Measurements from ENCODE around the gene INTS6.

The INTS6 gene

DNA sequence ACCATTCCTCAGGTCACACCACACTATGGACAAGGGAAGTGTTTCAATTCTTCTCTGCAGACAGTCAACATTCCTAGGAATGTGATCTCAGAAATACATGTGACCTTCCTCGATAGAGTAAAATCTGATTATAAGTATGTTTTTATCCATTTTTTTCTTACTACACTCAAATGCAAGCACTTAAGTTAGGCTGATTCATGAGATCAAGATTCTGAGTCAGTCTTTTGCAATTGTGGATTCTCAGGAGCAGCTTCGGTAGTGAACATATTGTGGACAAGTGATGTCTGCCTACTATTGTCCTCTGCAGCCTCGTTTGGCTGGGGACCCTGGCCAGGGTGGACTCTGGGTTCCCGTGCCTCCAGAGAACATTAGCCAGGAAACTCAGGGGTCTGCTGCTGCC lies 110.1 kb downstream of the INTS6 start:
- H3K4me3 ChIP-seq (replicated peaks in 1 of 2; ENCODE audit: low read depth in 2 of 2, low read length in 2 of 2) = no peak overlapping the region
- TF ChIP-seq, protein P1, sequence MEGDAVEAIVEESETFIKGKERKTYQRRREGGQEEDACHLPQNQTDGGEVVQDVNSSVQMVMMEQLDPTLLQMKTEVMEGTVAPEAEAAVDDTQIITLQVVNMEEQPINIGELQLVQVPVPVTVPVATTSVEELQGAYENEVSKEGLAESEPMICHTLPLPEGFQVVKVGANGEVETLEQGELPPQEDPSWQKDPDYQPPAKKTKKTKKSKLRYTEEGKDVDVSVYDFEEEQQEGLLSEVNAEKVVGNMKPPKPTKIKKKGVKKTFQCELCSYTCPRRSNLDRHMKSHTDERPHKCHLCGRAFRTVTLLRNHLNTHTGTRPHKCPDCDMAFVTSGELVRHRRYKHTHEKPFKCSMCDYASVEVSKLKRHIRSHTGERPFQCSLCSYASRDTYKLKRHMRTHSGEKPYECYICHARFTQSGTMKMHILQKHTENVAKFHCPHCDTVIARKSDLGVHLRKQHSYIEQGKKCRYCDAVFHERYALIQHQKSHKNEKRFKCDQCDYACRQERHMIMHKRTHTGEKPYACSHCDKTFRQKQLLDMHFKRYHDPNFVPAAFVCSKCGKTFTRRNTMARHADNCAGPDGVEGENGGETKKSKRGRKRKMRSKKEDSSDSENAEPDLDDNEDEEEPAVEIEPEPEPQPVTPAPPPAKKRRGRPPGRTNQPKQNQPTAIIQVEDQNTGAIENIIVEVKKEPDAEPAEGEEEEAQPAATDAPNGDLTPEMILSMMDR (IDR thresholded peaks at IDR 0.05; ENCODE audit: low read depth, low read length) = no peak
- peak; percentile 41 to 82 for DNase-seq (ENCODE audit: low read depth in 2 of 2)

DNA sequence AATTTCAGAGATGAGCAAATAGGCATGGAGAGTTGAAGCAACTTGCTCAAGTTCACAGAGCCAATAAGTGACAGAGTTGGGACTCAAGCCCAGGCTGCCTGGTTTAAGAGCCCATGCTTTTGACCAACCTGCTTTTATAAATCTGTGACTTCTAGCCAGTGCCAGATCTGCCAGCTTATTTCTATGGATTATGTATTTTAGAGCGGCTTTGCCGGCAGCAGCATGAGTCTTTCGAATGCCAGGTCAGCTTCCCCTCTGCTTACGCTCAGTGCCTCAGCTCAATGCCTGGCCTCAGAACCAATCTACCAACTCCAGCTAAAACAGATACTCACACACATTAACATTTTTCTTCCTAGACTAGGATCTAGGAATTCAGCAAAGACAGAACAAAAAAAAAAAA lies 111.0 kb downstream of the INTS6 start:
- no peak for DNase-seq (ENCODE audit: low read depth in 2 of 2)
- no peak overlapping the region for H3K4me3 ChIP-seq (replicated peaks in 1 of 2; ENCODE audit: low read depth in 2 of 2, low read length in 2 of 2)
- TF ChIP-seq, protein P1 (IDR thresholded peaks at IDR 0.05; ENCODE audit: low read depth, low read length) = no peak

DNA sequence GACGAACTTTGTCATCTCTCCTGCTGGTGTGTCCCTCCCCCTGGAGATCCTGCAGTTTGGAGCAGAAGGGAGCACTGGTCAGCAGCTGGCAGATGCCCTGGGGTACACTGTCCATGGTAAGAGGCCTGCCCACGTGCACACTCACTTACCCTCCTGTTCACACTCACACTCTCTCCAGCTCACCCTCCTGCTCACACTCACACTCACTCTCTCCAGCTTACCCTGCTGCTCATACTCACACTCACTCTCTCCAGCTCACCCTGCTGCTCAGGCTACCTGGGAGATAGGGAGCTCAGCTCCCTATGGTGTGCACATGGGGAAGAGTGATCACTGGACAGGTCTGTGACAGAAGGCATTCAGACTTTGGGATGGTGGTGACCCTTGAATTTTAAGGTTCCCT lies 111.6 kb downstream of the INTS6 start:
- no peak overlapping the region for H3K4me3 ChIP-seq (replicated peaks in 1 of 2; ENCODE audit: low read depth in 2 of 2, low read length in 2 of 2)
- TF ChIP-seq, protein P1 (IDR thresholded peaks at IDR 0.05; ENCODE audit: low read depth, low read length) = no peak
- no peak for DNase-seq (ENCODE audit: low read depth in 2 of 2)

DNA sequence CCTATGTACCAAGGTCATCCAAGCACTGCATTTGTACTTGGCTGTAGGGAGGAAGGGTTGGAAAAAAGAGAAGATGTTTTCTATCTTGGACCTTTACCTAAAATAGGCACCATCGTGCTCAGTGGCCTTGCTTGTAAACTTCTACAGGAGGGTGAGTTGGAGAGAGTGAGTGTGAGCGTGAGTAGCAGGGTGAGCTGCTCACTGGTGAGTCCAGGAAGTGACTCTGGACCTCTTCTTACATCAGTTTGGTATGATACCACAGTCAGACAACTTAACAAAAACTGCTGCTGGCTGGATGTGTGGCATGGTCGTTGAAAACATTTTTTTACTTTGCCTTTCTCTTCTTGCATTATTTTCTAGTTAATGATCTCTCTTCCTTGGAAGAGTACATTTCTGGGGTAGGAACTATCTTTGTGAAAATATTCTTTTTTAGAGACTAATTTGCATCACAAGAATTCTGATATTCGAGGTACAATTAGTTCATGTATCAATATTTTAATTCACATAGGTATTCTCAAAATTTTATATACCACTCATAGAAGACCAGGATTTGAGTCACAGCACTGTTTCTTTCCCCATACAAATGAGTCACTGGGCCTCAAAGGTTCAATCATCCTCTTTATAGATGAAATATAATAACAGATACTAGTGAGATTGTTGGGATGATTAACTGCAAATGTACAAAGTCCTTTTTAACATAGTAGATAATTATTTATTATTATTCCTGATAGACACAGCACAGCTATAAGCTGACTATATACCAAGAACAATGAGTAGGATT lies 112.7 kb downstream of the INTS6 start:
- TF ChIP-seq, protein P1 (IDR thresholded peaks at IDR 0.05; ENCODE audit: low read depth, low read length) = no peak
- peak in 1 of 2 donors; percentile 45 for DNase-seq (ENCODE audit: low read depth in 2 of 2)
- H3K4me3 ChIP-seq (replicated peaks in 1 of 2; ENCODE audit: low read depth in 2 of 2, low read length in 2 of 2) = no peak overlapping the region

DNA sequence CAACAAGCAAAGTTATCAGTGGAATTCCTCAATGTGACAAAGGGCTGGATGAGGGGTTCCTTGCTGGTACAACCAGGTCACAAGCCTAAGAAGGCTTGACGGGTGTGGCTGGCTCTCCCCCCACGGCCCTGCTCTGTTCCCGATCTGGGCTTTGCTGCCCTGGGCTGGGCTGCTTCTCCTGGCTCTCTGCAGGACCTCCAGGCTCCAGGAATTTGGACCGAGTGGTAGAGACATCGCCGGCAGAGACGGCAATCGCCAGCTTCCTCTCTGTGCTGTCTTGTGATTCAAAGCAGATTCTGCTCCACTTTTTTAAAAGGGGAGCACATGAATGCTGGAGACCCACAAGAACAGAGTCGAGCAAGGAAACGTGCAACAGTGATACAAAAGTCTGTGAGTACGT lies 113.5 kb downstream of the INTS6 start, which contains the start of gene SERPINE3:
TSS of gene SERPINE3 (plus strand) at position 338 of the 400 bp plus-strand sequence. CDS start 1,401 bp downstream, outside the sequence.
- TF ChIP-seq, protein P1 (IDR thresholded peaks at IDR 0.05; ENCODE audit: low read depth, low read length) = no peak
- no peak within 1 kb of the TSS for H3K4me3 ChIP-seq (replicated peaks in 1 of 2; ENCODE audit: low read depth in 2 of 2, low read length in 2 of 2)
- no peak for DNase-seq (ENCODE audit: low read depth in 2 of 2)

DNA sequence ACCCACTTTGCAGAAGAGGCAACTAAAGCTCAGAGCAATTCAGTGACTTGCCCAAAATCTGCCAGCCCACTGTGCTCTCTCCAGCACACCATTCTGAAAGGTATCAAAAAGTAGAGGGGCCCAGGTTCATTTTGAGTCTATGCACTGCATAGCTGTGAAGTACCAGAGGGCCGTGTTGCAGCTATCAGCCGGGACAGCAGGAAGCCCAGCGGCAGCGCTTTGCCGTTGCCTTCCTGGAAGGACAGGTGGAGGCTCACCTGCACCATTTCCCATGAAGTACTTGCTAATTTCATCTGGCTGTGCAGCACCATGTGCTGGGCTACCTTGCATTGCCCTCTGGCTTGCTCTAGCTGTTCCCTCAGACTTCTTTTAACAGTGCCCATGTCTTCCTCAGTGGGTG lies 116.1 kb downstream of the INTS6 start:
- TF ChIP-seq, protein P1 (IDR thresholded peaks at IDR 0.05; ENCODE audit: low read depth, low read length) = no peak
- no peak for DNase-seq (ENCODE audit: low read depth in 2 of 2)
- no peak overlapping the region for H3K4me3 ChIP-seq (replicated peaks in 1 of 2; ENCODE audit: low read depth in 2 of 2, low read length in 2 of 2)
